ENCODE data around the gene RTL10.

The RTL10 gene

DNA sequence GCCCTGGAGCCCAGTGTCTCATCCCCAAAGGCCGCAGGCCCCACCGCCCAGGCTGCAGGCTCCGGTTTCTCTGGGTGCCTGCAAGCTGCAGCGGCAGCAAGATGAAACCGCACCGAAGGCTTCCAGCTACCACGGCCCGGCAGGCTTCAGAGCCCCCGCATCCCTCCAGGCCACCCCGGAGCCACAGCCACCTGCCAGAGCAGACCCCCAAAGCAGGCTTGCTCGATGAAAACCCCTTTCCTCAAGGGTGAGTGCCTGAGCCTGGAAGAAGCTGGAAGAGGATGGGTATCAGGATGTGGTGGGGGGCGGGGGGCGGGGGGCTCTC, 24.5 kb upstream of the RTL10 start:
- H3K27me3 ChIP-seq (ENCODE audit: control insufficient read depth, insufficient read depth, low read length): no peaks in the 10 kb centered on the region
- peak overlapping the region; percentile 75 for H3K9ac ChIP-seq (ENCODE audit: low read depth, low read length)
- no peaks in the 10 kb centered on the region for H3K9me3 ChIP-seq (replicated peaks; ENCODE audit: low read length)
- peaks cover 91% of the 10 kb centered on the region for H3K4me1 ChIP-seq (ENCODE audit: control insufficient read depth, insufficient read depth, low read length)
- H3K4me2 ChIP-seq (ENCODE audit: low read length): peak overlapping the region; percentile 70
- H3K4me3 ChIP-seq (ENCODE audit: low read length): peak overlapping the region; percentile 30
- peaks cover 31% of the 10 kb centered on the region for H3K36me3 ChIP-seq (ENCODE audit: insufficient read depth, low read length)

DNA sequence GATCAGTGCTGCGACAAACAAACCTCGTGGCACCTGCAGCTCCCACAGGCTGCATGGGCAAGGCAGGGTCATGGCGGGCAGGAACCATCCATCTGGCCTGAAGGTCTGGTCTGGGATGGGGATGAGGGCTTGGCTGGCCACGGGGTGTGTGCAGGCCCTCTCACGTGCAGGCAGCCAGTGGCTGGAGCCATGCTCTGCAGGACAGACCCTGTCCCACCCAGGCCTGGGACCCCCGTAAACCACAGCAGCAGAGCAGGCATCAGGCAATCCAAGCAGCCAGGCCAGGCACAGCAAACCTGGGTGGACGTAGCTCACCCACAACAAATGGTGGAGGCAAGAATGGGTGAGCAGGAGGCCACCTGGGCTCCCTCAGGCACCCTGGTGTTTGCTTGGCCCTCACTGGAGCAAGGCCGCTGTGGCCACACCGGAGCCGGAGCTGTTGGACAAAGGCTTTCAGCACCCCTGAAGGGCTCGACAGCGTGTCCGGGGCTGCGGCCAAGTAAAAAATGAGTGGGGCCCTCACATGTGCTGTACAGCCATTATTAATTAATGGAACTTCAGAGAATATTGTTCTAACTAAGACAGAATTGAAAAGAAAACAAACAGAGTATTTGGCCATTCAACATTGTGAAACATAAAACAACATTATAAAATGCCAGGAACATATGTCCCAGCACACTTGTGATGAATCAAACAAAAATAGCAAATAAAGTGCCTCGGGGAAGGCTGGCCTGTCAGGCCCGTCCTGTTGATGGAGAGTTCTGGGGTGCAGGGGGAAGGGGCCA, 24.0 kb upstream of the RTL10 start:
- H3K4me3 ChIP-seq (ENCODE audit: low read length): peak overlapping the region; percentile 50

DNA sequence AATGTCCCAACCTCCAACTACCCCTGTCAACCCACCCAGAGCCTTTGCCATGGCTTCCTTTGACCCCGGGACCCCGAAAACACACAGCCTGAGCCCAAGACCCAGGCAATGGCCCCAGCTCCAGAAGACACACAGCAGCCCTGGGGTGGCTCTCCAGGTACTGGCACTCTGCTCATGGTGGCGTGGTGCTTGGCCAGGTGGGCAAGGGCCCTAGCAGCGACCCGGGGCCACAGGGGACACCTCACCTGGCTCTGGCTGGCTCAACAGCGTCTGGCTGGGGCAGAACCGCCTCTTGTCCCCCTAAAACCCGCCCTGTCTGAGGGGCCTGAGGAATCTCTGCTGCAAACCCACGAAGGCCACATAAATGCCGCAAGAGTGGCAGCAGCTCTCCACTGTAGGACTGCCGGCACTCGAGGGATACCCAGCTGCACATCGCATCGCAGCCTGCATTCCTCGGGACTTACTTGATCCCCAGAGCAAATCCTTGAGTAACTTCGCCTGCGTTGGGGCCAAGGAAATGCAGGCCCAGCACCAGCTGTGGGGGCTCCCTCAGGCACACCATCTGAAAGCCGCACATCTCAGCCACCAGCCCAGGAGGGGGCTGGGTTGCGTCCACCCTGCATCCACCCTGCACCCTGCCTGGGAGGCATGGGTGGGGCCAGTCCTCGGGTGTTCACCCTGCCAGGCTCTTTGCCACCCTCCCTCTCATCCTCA, 23.1 kb upstream of the RTL10 start:
- Histone ChIP-seq H3K27me3 (ENCODE audit: control insufficient read depth, insufficient read depth, low read length) (no peaks in the 10 kb centered on the region), H3K9ac (ENCODE audit: low read depth, low read length) (peak overlapping the region; percentile 75), H3K9me3 (replicated peaks; ENCODE audit: low read length) (no peaks in the 10 kb centered on the region), H3K4me1 (ENCODE audit: control insufficient read depth, insufficient read depth, low read length) (peaks cover 89% of the 10 kb centered on the region), H3K36me3 (ENCODE audit: insufficient read depth, low read length) (peaks cover 31% of the 10 kb centered on the region), H3K4me3 (ENCODE audit: low read length) (peak overlapping the region; percentile 3), H3K4me2 (ENCODE audit: low read length) (peak overlapping the region; percentile 70)

More for the DNA sequence above, 24.0 kb upstream of the RTL10 start:
- no peaks in the 10 kb centered on the region for H3K27me3 ChIP-seq (ENCODE audit: control insufficient read depth, insufficient read depth, low read length)
- no peaks in the 10 kb centered on the region for H3K9me3 ChIP-seq (replicated peaks; ENCODE audit: low read length)
- peak overlapping the region; percentile 75 for H3K9ac ChIP-seq (ENCODE audit: low read depth, low read length)
- peaks cover 31% of the 10 kb centered on the region for H3K36me3 ChIP-seq (ENCODE audit: insufficient read depth, low read length)
- H3K4me2 ChIP-seq (ENCODE audit: low read length): peak overlapping the region; percentile 70
- H3K4me1 ChIP-seq (ENCODE audit: control insufficient read depth, insufficient read depth, low read length): peaks cover 94% of the 10 kb centered on the region

DNA sequence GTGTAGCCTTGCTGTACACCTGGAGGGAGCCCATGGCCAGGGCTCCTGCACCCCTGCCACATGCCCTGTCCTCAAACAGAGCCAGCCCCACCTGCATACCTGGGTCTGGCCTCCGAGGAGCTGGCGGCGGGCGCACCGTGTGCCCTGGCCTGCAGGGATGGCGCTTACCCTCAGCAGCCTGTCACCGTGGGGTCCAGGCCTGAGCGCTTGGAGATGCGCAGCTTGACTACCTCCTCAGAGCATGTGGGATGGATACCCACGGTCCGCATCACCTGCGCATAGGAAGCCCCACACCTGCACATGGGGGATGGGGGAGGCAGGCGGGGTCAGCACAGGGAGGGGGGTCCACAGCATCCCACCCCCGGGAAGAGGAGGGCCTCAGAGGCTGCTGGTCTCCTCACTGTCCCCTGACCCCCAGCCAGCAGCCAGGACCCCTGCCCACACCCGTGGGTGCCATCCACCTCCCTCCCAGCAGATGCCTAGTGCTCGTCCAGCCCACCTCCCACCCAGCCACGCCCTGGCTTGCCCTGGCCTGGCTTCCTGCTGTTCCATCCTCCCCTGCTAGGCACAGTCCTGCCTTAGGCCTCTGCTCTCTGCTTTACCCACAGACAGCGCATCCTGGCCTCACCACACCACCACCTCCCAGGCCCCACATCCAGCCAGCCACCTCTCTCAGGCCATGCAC, 22.4 kb upstream of the RTL10 start:
- Histone ChIP-seq H3K36me3 (ENCODE audit: insufficient read depth, low read length) (peaks cover 31% of the 10 kb centered on the region), H3K27me3 (ENCODE audit: control insufficient read depth, insufficient read depth, low read length) (no peaks in the 10 kb centered on the region), H3K4me3 (ENCODE audit: low read length) (peak overlapping the region; percentile 3), H3K9ac (ENCODE audit: low read depth, low read length) (peak overlapping the region; percentile 75), H3K9me3 (replicated peaks; ENCODE audit: low read length) (no peaks in the 10 kb centered on the region), H3K4me1 (ENCODE audit: control insufficient read depth, insufficient read depth, low read length) (peaks cover 82% of the 10 kb centered on the region), H3K4me2 (ENCODE audit: low read length) (peak overlapping the region; percentile 70)

DNA sequence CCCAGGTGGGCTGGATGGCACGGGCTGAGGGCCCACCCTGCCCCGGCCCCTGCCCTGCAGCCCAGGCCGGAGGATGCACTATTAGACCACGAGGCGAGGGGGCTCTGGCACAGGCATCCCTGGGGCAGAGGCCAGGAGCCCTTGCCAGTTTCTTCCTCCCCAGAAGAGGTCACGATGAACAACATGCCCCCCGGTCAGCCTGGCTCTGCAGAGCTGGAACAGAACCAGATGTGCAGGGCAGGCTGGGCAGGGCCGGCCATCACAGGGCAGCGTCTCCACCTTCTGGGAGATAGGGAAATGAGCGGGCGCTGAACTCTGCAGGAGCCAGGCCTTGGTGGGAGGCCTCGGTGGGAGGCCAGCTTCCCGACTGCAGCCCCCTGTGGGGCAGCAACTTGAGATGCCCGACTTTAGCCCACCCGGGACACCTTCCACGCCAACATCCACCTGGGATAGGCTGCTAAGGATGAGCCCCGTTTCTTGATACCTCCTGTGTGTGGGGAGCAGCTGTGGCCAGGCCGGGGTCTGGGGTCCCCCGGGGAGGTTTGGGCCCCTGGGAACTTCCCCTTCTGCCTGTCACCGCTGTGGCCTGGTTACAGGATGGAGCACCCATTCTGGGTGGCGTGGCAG, 21.8 kb upstream of the RTL10 start:
- Histone ChIP-seq H3K27me3 (ENCODE audit: control insufficient read depth, insufficient read depth, low read length) (no peaks in the 10 kb centered on the region), H3K9ac (ENCODE audit: low read depth, low read length) (peak overlapping the region; percentile 60), H3K4me2 (ENCODE audit: low read length) (peak overlapping the region; percentile 64), H3K4me1 (ENCODE audit: control insufficient read depth, insufficient read depth, low read length) (peaks cover 75% of the 10 kb centered on the region), H3K4me3 (ENCODE audit: low read length) (peak overlapping the region; percentile 26), H3K36me3 (ENCODE audit: insufficient read depth, low read length) (peaks cover 31% of the 10 kb centered on the region), H3K9me3 (replicated peaks; ENCODE audit: low read length) (no peaks in the 10 kb centered on the region)

DNA sequence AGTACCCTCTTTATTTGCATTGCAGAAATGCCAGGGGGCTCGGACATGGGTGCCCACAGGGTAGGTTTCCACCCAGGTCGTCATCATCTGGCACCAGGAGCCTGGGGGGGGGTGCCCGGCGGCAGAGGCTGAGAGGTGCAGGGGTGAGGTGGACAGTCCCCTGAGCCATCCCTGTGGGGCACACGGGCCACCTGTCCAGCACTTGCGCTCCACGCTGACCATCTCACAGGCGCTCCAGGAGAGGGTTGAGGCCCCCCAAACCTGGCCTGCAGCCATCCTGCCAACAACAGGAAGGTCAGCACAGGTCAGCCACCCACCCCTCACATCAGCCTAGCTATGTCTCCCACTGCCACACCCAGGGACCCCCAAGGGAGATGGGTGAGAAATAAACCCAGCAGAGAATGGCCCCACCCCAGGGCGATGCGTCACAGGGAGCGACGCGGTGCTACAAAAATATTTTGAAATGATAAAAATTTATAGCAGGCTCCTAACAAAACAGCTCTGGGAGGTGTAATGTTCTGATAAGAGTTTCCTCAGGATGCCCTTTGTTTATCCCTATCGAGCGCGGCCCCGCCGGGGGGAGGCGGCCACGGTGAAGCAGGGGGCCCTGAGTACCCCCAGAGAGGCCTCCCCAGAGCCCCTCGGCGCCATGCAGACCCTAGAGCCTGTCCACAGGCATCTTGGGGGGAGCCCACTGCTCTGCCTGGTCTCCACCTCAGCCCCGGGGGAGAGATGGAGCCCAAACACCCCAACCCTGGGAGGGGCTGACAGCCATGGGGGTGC, 21.0 kb upstream of the RTL10 start:
- Histone ChIP-seq H3K36me3 (ENCODE audit: insufficient read depth, low read length) (peaks cover 30% of the 10 kb centered on the region), H3K9me3 (replicated peaks; ENCODE audit: low read length) (no peaks in the 10 kb centered on the region), H3K27me3 (ENCODE audit: control insufficient read depth, insufficient read depth, low read length) (no peaks in the 10 kb centered on the region), H3K4me3 (ENCODE audit: low read length) (peak overlapping the region; percentile 26), H3K4me1 (ENCODE audit: control insufficient read depth, insufficient read depth, low read length) (peaks cover 70% of the 10 kb centered on the region), H3K4me2 (ENCODE audit: low read length) (peak overlapping the region; percentile 64), H3K9ac (ENCODE audit: low read depth, low read length) (peak overlapping the region; percentile 60)

DNA sequence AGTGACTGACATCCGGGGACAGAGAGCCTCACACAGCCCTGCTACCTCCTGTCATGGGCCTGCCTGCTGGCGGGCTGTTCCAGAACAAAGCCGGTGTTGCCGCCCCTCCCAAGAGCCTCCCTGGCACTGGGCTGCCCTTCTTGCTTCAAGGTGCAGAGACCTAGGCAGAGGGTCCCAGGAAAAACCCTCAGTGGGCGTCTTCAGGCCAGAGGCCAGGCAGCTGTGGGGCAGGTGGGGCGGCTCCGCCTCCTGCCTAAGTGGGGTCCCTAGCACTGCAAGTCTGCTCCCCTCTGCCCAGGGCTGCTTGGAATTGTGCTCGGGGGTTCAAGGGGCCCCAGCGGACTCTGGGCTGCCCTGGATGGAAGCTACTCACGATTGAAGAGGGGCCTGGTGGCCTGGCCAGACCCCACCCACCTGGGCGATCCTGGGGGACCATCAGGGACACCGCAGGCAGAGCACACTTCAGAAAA, 20.4 kb upstream of the RTL10 start:
- H3K27me3 ChIP-seq (ENCODE audit: control insufficient read depth, insufficient read depth, low read length): no peaks in the 10 kb centered on the region
- H3K9me3 ChIP-seq (replicated peaks; ENCODE audit: low read length): no peaks in the 10 kb centered on the region

DNA sequence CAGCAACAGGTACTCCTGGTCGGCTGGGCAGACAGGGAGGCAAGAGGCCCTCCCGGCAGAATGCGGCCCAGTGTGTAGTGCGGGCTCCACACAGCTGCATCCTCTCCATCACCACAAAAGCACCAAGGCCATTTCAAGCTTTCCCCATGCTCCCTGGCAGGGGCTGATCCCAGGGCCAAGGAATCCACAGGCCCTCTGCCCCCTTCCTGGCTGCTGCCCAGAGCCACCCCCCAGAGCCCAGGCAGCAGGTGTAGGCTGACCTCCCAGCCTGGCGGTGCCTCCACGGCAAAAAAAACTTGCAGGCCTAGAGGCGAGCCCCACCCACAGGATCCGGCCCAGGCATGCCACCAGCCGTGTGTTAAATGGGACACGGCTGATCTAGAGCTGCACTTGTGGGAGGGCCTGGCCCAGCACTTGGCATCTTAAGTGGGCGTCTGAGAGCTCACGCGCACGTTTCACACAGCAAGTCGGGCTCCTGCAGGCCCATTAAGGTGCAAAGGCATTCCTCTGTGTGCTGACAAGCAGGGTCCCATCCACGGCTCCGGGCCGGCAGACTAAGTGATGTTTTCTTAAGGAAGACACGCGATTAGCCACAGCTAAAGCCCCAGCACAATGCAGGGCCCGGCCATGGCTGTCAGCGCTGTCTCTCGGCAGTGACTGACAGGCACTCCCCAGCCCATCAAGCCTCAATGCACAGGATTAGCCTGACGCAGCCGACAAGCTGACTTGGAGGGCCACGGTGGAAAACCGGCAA, 19.8 kb upstream of the RTL10 start:
- Histone ChIP-seq H3K36me3 (ENCODE audit: insufficient read depth, low read length) (peaks cover 21% of the 10 kb centered on the region), H3K4me2 (ENCODE audit: low read length) (peak overlapping the region; percentile 2), H3K9me3 (replicated peaks; ENCODE audit: low read length) (no peaks in the 10 kb centered on the region), H3K4me3 (ENCODE audit: low read length) (no peak overlapping the region), H3K9ac (ENCODE audit: low read depth, low read length) (peak overlapping the region; percentile 60), H3K27me3 (ENCODE audit: control insufficient read depth, insufficient read depth, low read length) (no peaks in the 10 kb centered on the region), H3K4me1 (ENCODE audit: control insufficient read depth, insufficient read depth, low read length) (peaks cover 58% of the 10 kb centered on the region)

More for the DNA sequence above, 20.4 kb upstream of the RTL10 start:
- Histone ChIP-seq H3K36me3 (ENCODE audit: insufficient read depth, low read length) (peaks cover 24% of the 10 kb centered on the region), H3K9ac (ENCODE audit: low read depth, low read length) (peak overlapping the region; percentile 60), H3K4me1 (ENCODE audit: control insufficient read depth, insufficient read depth, low read length) (peaks cover 64% of the 10 kb centered on the region), H3K4me2 (ENCODE audit: low read length) (peak overlapping the region; percentile 34), H3K4me3 (ENCODE audit: low read length) (no peak overlapping the region)

DNA sequence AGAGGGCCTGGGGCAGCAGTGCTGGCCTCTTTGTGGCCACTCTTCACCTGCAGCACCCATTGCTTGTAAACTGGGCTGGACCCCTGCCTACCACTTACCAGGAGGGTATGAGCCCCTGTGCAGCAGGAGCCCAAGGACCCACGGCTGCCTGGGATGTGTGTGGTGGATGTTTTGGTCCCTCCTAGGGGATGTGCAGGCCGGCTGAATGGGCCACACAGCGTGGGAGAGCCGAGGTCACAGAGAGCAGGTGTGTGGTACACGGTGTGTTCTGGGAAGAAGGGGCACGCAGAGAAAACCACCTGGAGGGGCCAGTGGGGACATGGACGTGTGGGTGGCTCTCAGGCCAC, 19.3 kb upstream of the RTL10 start:
- Histone ChIP-seq H3K36me3 (ENCODE audit: insufficient read depth, low read length) (peaks cover 21% of the 10 kb centered on the region), H3K9me3 (replicated peaks; ENCODE audit: low read length) (no peaks in the 10 kb centered on the region), H3K9ac (ENCODE audit: low read depth, low read length) (peak overlapping the region; percentile 60), H3K4me3 (ENCODE audit: low read length) (no peak overlapping the region), H3K27me3 (ENCODE audit: control insufficient read depth, insufficient read depth, low read length) (no peaks in the 10 kb centered on the region), H3K4me2 (ENCODE audit: low read length) (no peak overlapping the region), H3K4me1 (ENCODE audit: control insufficient read depth, insufficient read depth, low read length) (peaks cover 53% of the 10 kb centered on the region)

DNA sequence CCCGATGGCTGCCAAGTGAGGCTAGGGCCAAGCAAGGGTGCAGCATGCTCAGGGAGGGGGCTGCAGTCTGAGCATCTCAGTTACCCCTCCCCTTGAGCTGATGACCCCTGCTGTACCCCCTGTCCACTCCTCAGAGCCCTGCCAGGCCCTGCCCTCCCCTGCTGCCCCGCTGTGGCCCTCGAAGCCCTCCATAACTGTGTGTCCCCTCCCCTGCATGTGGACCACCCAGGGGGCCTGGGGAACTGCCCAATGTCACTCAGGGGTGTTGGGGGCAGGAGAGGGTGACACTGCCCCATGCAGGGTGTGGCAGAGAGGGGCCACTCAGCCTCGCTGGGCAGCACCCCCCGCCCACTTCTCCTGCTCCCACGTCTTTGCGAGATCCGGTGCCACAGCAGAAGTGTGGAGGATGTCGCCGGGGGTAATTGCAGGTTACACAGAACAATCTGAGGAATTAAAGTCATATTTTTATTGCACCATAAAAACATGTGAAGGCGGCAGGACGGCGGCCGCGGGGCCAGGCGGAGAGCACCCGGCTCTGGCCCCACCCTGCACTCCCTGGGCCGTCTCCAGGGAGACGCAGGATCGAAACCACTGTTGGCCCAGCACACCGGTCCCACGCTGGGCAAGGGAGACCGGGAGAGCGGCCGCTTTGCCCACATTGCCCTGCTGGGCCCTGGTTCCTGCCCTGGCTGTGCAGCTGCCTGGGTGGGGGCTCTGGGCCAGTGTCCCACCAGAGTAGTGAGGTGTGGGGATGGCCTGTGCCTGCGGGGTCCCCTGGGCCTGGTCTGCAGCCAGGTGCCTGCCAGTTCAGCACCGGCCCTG, 18.7 kb upstream of the RTL10 start:
- Histone ChIP-seq H3K27me3 (ENCODE audit: control insufficient read depth, insufficient read depth, low read length) (no peaks in the 10 kb centered on the region), H3K36me3 (ENCODE audit: insufficient read depth, low read length) (peaks cover 19% of the 10 kb centered on the region), H3K4me1 (ENCODE audit: control insufficient read depth, insufficient read depth, low read length) (peaks cover 47% of the 10 kb centered on the region), H3K9ac (ENCODE audit: low read depth, low read length) (peak overlapping the region; percentile 60), H3K4me3 (ENCODE audit: low read length) (no peak overlapping the region), H3K4me2 (ENCODE audit: low read length) (no peak overlapping the region), H3K9me3 (replicated peaks; ENCODE audit: low read length) (no peaks in the 10 kb centered on the region)

All from skeletal muscle satellite cell (primary cell).